GM21515 (cell line): ENCODE results near the gene NABP1.
"Not testable (repeated sequence)": the region's sequence is repeated elsewhere in the genome, so short reads cannot be mapped to it uniquely, and the experiment has no call there.

Experiments
- ATAC-seq: cut with Tn5 transposase; IDR thresholded peaks from one replicate; pipeline ENCODE4 v1.9.1; 2021; ENCODE audit not compliant: unreplicated experiment

NABP1 gene

GRCh38 chr2:191677646-191678436 lies at the start of gene NABP1:
TSS of gene NABP1 (plus strand) at chr2:191678136. CDS start at chr2:191678615, 479 bp downstream.
- ATAC-seq, result peak; percentile 67

GRCh38 chr2:191629001-191629453 lies 48.9 kb upstream of the NABP1 start:
- ATAC-seq, result no peak

- no peak for ATAC-seq
Measured at GRCh38 chr2:191629976-191630712, 47.8 kb upstream of the NABP1 start.

- no peak for ATAC-seq
Measured at GRCh38 chr2:191631754-191632153, 46.2 kb upstream of the NABP1 start.

GRCh38 chr2:191632426-191632825 lies 45.5 kb upstream of the NABP1 start:
- no peak for ATAC-seq

GRCh38 chr2:191634791-191635190 lies 43.1 kb upstream of the NABP1 start:
- ATAC-seq, result no peak

GRCh38 chr2:191635333-191636234 lies 42.4 kb upstream of the NABP1 start:
- peak; percentile 83 for ATAC-seq

GRCh38 chr2:191636235-191636543 lies 41.7 kb upstream of the NABP1 start:
- no peak for ATAC-seq

GRCh38 chr2:191636586-191636985 lies 41.4 kb upstream of the NABP1 start:
- no peak for ATAC-seq

- peak; percentile 72 for ATAC-seq
Measured at GRCh38 chr2:191637182-191638078, 40.5 kb upstream of the NABP1 start.

- peak; percentile 26 for ATAC-seq
Measured at GRCh38 chr2:191638079-191638801, 39.7 kb upstream of the NABP1 start.

- no peak for ATAC-seq
Measured at GRCh38 chr2:191638802-191639172, 39.1 kb upstream of the NABP1 start.

- ATAC-seq, result no peak
Measured at GRCh38 chr2:191641609-191642008, 36.3 kb upstream of the NABP1 start.

- no peak for ATAC-seq
Measured at GRCh38 chr2:191642541-191642940, 35.4 kb upstream of the NABP1 start.

- ATAC-seq, result no peak
Measured at GRCh38 chr2:191643429-191643828, 34.5 kb upstream of the NABP1 start.

GRCh38 chr2:191644613-191645012 lies 33.3 kb upstream of the NABP1 start:
- ATAC-seq, result not testable (repeated sequence)

GRCh38 chr2:191645032-191645431 lies 32.9 kb upstream of the NABP1 start:
- ATAC-seq, result no peak

GRCh38 chr2:191645434-191646162 lies 32.3 kb upstream of the NABP1 start:
- ATAC-seq, result no peak
